Stimulated activated CD4-positive, alpha-beta T cell treated with anti-CD3 and anti-CD28 coated beads, Interleukin-1b, Interleukin-23, amount 100 ng/mL, for 48 hours (primary cell): ENCODE data around the gene OR51B6.

Experiments
- DNase-seq: peaks from one replicate; pipeline ENCODE4 v3.0.0-alpha.2; 2020

OR51B6 gene

DNA sequence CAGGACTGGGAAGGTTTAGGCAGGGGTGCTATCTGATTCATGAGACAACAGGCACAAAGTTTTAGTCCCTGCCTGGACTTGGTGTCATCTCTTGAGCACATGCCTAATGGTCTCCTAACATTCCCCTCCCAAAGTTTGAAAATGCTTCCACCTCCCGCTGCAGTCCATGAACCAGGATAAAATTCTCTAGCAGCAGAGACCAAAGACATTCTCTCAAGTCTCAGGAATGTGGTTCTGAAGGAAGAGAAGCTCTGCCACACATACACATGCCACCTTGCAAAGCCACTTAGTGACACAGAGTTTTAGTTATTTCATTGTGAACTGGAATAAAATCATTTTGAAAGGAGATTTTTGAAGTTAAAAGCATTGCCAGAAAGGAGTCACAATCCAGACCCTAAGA, 15.5 kb downstream of the OR51B6 start:
- no peak for DNase-seq

- DNase-seq = no peak
Measured at GRCh38 chr11:5367448-5368074, 16.3 kb downstream of the OR51B6 start.

- no peak for DNase-seq
Measured at GRCh38 chr11:5368502-5369043, 17.3 kb downstream of the OR51B6 start.

DNA sequence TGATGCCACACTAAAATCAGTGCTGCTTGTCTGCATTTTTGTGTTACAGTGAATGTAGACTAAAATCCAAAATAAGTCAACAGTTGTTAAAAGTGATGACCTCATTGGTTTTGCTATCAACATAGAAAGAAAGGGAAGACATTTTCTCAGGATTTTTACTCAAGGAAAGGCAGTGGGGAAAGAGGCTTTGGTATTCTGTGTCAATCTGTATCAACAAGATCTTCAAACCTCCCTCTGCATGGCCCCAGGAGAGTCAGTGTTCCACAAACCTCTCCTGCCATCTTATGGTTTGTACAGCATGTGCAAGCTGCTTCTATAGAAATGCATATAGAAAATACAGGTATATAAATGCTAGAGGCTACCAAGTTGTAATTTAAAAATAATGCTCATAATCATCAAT, 18.5 kb downstream of the OR51B6 start:
- no peak for DNase-seq

GRCh38 chr11:5380740-5381342, 29.5 kb downstream of the OR51B6 start:
- peak; percentile 20 for DNase-seq

DNA sequence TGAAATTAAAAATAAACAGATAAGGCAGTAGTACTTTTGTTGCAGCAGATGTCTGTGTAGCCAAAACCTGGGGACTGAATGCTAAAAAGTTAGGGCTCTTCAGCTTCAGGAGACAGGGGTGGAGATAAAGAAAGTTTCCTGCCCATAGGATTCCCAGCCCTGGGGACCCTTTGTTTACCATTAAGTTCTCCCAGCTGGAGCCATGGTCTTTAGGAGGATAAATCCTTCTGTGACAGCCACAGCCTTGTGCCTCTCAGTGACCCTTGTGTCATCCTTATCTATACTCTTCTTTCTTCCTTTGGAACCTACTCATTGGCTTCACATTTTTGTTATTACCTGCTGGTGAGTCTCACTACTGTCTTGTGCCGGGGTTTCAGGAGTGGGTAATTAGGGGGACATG, 32.3 kb downstream of the OR51B6 start, which contains the start of gene OR51M1:
Gene OR51M1 (plus strand): TSS at position 237 of the 400 bp plus-strand sequence. CDS start 5,587 bp downstream, outside the sequence.
- DNase-seq = no peak

DNA sequence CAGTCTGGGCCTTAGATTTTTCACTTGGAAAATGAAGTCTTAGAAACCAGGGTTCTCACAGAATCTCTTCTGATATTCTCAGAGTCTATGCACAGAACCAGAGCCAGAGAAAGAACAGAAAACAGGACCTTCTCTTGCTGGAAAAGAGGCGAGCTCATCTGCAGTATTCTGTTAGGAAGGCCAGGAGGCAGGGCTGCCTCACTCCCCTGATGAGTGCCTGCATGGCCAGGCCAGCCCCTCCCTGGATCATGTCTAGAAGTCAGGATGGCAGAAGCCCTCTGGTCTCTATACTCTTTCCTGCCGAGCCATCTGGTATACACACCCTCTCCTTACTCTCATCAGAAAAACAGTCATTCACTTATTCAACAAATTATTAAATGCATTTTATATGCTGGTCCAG, 33.0 kb downstream of the OR51B6 start:
- no peak for DNase-seq

DNA sequence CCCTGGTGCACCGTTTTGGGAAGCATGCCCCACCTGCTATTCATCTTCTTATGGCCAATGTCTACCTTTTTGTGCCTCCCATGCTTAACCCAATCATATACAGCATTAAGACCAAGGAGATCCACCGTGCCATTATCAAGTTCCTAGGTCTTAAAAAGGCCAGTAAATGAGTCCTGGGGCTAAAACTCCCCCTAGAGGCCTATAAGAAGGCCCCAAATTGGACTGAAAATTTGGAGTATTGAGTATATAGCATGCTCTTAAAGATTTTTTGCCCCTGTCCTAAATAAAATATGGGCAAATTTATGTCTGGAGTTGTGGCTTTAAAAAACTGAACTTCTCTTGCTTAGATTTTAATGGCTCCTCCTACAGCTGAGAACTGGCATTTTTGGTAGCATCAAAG, 38.9 kb downstream of the OR51B6 start:
- DNase-seq = no peak

DNA sequence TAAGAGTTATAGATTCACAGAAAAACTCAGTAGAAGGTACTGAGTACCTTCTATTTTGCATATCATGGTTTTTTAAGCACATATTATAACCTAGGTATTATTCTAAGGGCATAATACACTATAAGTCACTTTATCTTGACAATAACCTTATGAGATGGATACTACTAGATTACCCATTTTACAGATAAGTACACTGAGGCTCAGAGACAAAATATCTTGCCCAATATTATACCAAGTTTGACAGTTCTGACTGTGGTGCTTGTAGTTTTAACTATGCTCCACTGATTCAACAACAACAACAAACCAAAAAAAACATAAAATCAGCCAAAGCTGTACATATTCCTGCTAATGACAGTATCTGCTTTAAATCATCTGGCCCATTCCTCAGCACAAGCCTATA, 42.8 kb downstream of the OR51B6 start:
- DNase-seq = no peak

- DNase-seq = no peak
Measured at GRCh38 chr11:5398936-5399335, 47.6 kb downstream of the OR51B6 start.
